HCT116 (cell line): ENCODE measurements around the gene CYP11A1. TPM values are rescaled to one million over a fixed set of nuclear protein-coding genes. Genes with fewer than 3 reads are reported as not detected.

Experiments used
- ATAC-seq: fragments of 200-7000 bp; cut with Tn5 transposase; 2 replicates; pipeline ENCODE4 v1.9.1; 2020; ENCODE audit warnings: mild to moderate bottlenecking, moderate library complexity
- BruUV-seq: library from RNA; stranded (reverse); fragments of 400-500 nt; replicated peaks from 2 replicates; lab custom pipeline; 2021; lab: Mats Ljungman, UMichigan
- CTCF ChIA-PET: fragments of 300-600 bp; sonication (Branson Sonifier 250); formaldehyde crosslinking; loops from one replicate; lab custom pipeline; 2021; ENCODE audit warnings: antibody characterized with exemption; lab: Charles Lee
- POLR2A ChIA-PET: fragments of 300-600, 350-600 bp; sonication (Branson Sonifier 250); formaldehyde crosslinking; loops from one replicate; lab custom pipeline; 2021; ENCODE audit warnings: antibody characterized with exemption; lab: Charles Lee
- RAD21 ChIA-PET, 2 experiments: fragments of 300-600 bp; sonication (Branson Sonifier 250); formaldehyde crosslinking; loops; one replicate each; lab custom pipeline; 2023; ENCODE audit warnings: low total read pairs in 2 of 2; ENCODE audit not compliant: uncharacterized antibody in 2 of 2, unreplicated experiment in 2 of 2, low non-redundant PET in 1 of 2; lab: Charles Lee
- DNase-seq: peaks from one replicate; pipeline ENCODE4 v3.0.0-alpha.2; 2010; ENCODE audit warnings: low read depth, low spot score
- H2AFZ ChIP-seq: fragments of 200-600 bp; shearing (Covaris generic), sonication (generic); 2 replicates; pipeline ENCODE4 v1.6.1; 2017; ENCODE audit warnings: low read depth, mixed run types, mixed read lengths, antibody characterized with exemption, low read length; ENCODE audit not compliant: poor library complexity, severe bottlenecking
- H3K27ac ChIP-seq: 2 replicates; pipeline ENCODE4 v1.5.1; 2012; ENCODE audit warnings: low read depth, low read length
- H3K27me3 ChIP-seq: fragments of 200-600 bp; sonication (generic); 2 replicates; pipeline ENCODE4 v1.6.1; 2016; ENCODE audit warnings: mixed run types, low read length, mixed read lengths; ENCODE audit not compliant: insufficient read depth
- H3K36me3 ChIP-seq, 2 experiments: fragments of 200-500 bp in 1 of 2; fragments of 200-600 bp in 1 of 2; sonication (Bioruptor generic) in 1 of 2; sonication (generic) in 1 of 2; 2 replicates each; pipeline versions ENCODE4 v1.5.1 to v1.6.1; 2014 to 2016; ENCODE audit warnings: low read length in 2 of 2, inconsistent platforms in 1 of 2, mixed read lengths in 1 of 2, mixed run types in 1 of 2; ENCODE audit not compliant: insufficient read depth in 2 of 2, control insufficient read depth in 1 of 2
- H3K4me1 ChIP-seq, 2 experiments: fragments of 200-600 bp in 1 of 2; sonication (generic) in 1 of 2; 2 replicates each; pipeline versions ENCODE4 v1.5.1 to v1.6.1; 2012 to 2017; ENCODE audit warnings: low read length in 2 of 2, inconsistent platforms in 1 of 2, mild to moderate bottlenecking in 1 of 2, mixed read lengths in 1 of 2, mixed run types in 1 of 2, moderate library complexity in 1 of 2; ENCODE audit not compliant: insufficient read depth in 2 of 2, control insufficient read depth in 1 of 2
- H3K4me2 ChIP-seq: fragments of 200-600 bp; sonication (generic); 2 replicates; pipeline ENCODE4 v1.6.1; 2017; ENCODE audit warnings: mixed run types, low read length, mixed read lengths
- H3K4me3 ChIP-seq, 2 experiments: fragments of 200-600 bp in 1 of 2; sonication (generic) in 1 of 2; replicated peaks in 1 of 2; 2 replicates each; pipeline ENCODE4 v1.5.1; 2011 to 2016; ENCODE audit warnings: low read length in 2 of 2, control low read depth in 1 of 2, low read depth in 1 of 2, mild to moderate bottlenecking in 1 of 2, mixed read lengths in 1 of 2, mixed run types in 1 of 2
- H3K79me2 ChIP-seq: fragments of 200-600 bp; sonication (generic); 2 replicates; pipeline ENCODE4 v1.6.1; 2017; ENCODE audit warnings: mild to moderate bottlenecking, mixed run types, low read length, moderate library complexity, mixed read lengths; ENCODE audit not compliant: insufficient read depth
- H3K9ac ChIP-seq: fragments of 200-600 bp; sonication (generic); 2 replicates; pipeline ENCODE4 v1.6.1; 2016; ENCODE audit warnings: low read length, mixed read lengths
- H3K9me2 ChIP-seq: fragments of 200-600 bp; sonication (generic), shearing (Covaris generic); 2 replicates; pipeline ENCODE4 v1.6.1; 2017; ENCODE audit warnings: mixed run types, mild to moderate bottlenecking, moderate library complexity; ENCODE audit not compliant: insufficient read depth
- H3K9me3 ChIP-seq, 2 experiments: fragments of 200-500 bp in 1 of 2; fragments of 200-600 bp in 1 of 2; sonication (Bioruptor generic) in 1 of 2; sonication (generic) in 1 of 2; 2 replicates each; pipeline ENCODE4 v1.6.1; 2014 to 2017; ENCODE audit warnings: low read length in 2 of 2, mixed read lengths in 2 of 2, inconsistent platforms in 1 of 2, low read depth in 1 of 2, mild to moderate bottlenecking in 1 of 2, mixed run types in 1 of 2, moderate library complexity in 1 of 2; ENCODE audit not compliant: control insufficient read depth in 1 of 2, insufficient read depth in 1 of 2
- H4K20me1 ChIP-seq: fragments of 200-600 bp; sonication (generic), shearing (Covaris generic); 2 replicates; pipeline ENCODE4 v1.6.1; 2017; ENCODE audit warnings: mixed run types, mild to moderate bottlenecking, moderate library complexity; ENCODE audit not compliant: insufficient read depth
- CBX3 ChIP-seq: IDR thresholded peaks from 2 replicates; pipeline ENCODE4 v1.6.1; 2012; ENCODE audit warnings: low read depth
- CEBPB ChIP-seq: IDR thresholded peaks from 2 replicates; pipeline ENCODE4 v1.6.1; 2012; ENCODE audit warnings: low read depth
- ELF1 ChIP-seq: IDR thresholded peaks from 2 replicates; pipeline ENCODE4 v1.6.1; 2012; ENCODE audit warnings: low read depth, borderline replicate concordance
- EZH2phosphoT487 ChIP-seq: fragments of 200-600 bp; IDR thresholded peaks from 2 replicates; pipeline ENCODE4 v1.6.1; 2018; ENCODE audit warnings: antibody characterized with exemption, borderline replicate concordance
- JUND ChIP-seq: IDR thresholded peaks from 2 replicates; pipeline ENCODE4 v1.6.1; 2012
- MAX ChIP-seq: IDR thresholded peaks from 2 replicates; pipeline ENCODE4 v1.6.1; 2012
- RAD21 ChIP-seq: IDR thresholded peaks from 2 replicates; pipeline ENCODE4 v1.6.1; 2012; ENCODE audit warnings: low read depth, mild to moderate bottlenecking
- SIN3A ChIP-seq: IDR thresholded peaks from 2 replicates; pipeline ENCODE4 v1.6.1; 2012; ENCODE audit warnings: low read depth
- SP1 ChIP-seq: IDR thresholded peaks from 2 replicates; pipeline ENCODE4 v1.6.1; 2012; ENCODE audit warnings: low read depth
- TCF7L2 ChIP-seq: IDR thresholded peaks from 2 replicates; pipeline ENCODE4 v1.7.0; 2011; ENCODE audit warnings: borderline replicate concordance, inconsistent platforms; ENCODE audit not compliant: insufficient read depth, insufficient read length; ENCODE audit errors: extremely low read depth
- ZFX ChIP-seq: fragments of 450-650 bp; IDR thresholded peaks from 2 replicates; pipeline ENCODE4 v1.6.1; 2017
- ZNF274 ChIP-seq: fragments of 200-500 bp; sonication (Bioruptor generic); IDR thresholded peaks from 2 replicates; pipeline ENCODE4 v1.6.1; 2014; ENCODE audit warnings: mild to moderate bottlenecking, low read depth, low read length, inconsistent platforms
- intact Hi-C: fragments of 100-400 bp; cut with micrococcal nuclease; formaldehyde crosslinking; loops from 2 replicates; pipeline ENCODE4 v1.10.0; 2022
- total RNA-seq: library from RNA; stranded (reverse); gene quantifications from one replicate; pipeline ENCODE4 v1.2.1, GENCODE V29; 2021; ENCODE audit not compliant: unreplicated experiment
- TF ChIP-seq, protein P1 (sequence below), 3 experiments: fragments of 200-600 bp in 1 of 3; sonication (generic) in 1 of 3; IDR thresholded peaks in 2 of 3; conservative IDR thresholded peaks in 1 of 3; 2 replicates each; pipeline ENCODE4 v1.5.1; 2012 to 2017; ENCODE audit warnings: low read depth in 2 of 3, low read length in 2 of 3, antibody characterized with exemption in 1 of 3, borderline replicate concordance in 1 of 3, control low read depth in 1 of 3, mild to moderate bottlenecking in 1 of 3, mixed read lengths in 1 of 3, mixed run types in 1 of 3, moderate library complexity in 1 of 3; ENCODE audit not compliant: insufficient read depth in 1 of 3
- TF ChIP-seq, protein P2 (sequence below): IDR thresholded peaks from 2 replicates; pipeline ENCODE4 v1.6.1; 2012; ENCODE audit warnings: low read depth

The CYP11A1 gene
- total RNA-seq, 1 experiment from 2014 or later, result 0.57 TPM

GRCh38 chr15:74405823-74406222 lies 38.4 kb upstream of the CYP11A1 start:
- intact Hi-C loops, result no loop called here
- no TSS peak for BruUV-seq
- Histone ChIP-seq H2AFZ (no peak overlapping the region), H3K4me2 (no peak overlapping the region), H3K4me3 (no peak overlapping the region), H3K36me3 (no peaks in the 10 kb centered on the region), H3K27me3 (no peaks in the 10 kb centered on the region), H3K27ac (no peak overlapping the region), H3K79me2 (no peaks in the 10 kb centered on the region), H3K9me2 (no peaks in the 10 kb centered on the region), H3K9me3 (no peaks in the 10 kb centered on the region), H3K9ac (no peak overlapping the region), H3K4me1 (peaks cover 27 to 68% of the 10 kb centered on the region in 2 experiments), H4K20me1 (no peaks in the 10 kb centered on the region)
- ChIA-PET CTCF (no interaction called here), POLR2A (interaction anchor here (0.7 to 1.7 kb wide), 5 partner anchors 9 to 24 kb away, joined by 3 to 5 read pairs (median 3); no protein-coding TSS in a partner anchor), RAD21 (no interaction called here)
- ATAC-seq (no peak), DNase-seq (no peak)
- TF ChIP-seq MAX (no peak), ZFX (no peak), SIN3A (no peak), TCF7L2 (no peak), ZNF274 (no peak), CBX3 (no peak), JUND (no peak), CEBPB (no peak), ELF1 (no peak), RAD21 (no peak), SP1 (no peak), EZH2phosphoT487 (no peak)
- TF ChIP-seq, protein P1, sequence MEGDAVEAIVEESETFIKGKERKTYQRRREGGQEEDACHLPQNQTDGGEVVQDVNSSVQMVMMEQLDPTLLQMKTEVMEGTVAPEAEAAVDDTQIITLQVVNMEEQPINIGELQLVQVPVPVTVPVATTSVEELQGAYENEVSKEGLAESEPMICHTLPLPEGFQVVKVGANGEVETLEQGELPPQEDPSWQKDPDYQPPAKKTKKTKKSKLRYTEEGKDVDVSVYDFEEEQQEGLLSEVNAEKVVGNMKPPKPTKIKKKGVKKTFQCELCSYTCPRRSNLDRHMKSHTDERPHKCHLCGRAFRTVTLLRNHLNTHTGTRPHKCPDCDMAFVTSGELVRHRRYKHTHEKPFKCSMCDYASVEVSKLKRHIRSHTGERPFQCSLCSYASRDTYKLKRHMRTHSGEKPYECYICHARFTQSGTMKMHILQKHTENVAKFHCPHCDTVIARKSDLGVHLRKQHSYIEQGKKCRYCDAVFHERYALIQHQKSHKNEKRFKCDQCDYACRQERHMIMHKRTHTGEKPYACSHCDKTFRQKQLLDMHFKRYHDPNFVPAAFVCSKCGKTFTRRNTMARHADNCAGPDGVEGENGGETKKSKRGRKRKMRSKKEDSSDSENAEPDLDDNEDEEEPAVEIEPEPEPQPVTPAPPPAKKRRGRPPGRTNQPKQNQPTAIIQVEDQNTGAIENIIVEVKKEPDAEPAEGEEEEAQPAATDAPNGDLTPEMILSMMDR (IDR thresholded peaks at IDR 0.05 in 2 of 3, conservative IDR thresholded peaks at IDR 0.05 in 1 of 3; ENCODE audit: borderline replicate concordance in 1 of 3, insufficient read depth in 1 of 3, low read depth in 2 of 3, low read length in 2 of 3), result no peak
- TF ChIP-seq, protein P2, sequence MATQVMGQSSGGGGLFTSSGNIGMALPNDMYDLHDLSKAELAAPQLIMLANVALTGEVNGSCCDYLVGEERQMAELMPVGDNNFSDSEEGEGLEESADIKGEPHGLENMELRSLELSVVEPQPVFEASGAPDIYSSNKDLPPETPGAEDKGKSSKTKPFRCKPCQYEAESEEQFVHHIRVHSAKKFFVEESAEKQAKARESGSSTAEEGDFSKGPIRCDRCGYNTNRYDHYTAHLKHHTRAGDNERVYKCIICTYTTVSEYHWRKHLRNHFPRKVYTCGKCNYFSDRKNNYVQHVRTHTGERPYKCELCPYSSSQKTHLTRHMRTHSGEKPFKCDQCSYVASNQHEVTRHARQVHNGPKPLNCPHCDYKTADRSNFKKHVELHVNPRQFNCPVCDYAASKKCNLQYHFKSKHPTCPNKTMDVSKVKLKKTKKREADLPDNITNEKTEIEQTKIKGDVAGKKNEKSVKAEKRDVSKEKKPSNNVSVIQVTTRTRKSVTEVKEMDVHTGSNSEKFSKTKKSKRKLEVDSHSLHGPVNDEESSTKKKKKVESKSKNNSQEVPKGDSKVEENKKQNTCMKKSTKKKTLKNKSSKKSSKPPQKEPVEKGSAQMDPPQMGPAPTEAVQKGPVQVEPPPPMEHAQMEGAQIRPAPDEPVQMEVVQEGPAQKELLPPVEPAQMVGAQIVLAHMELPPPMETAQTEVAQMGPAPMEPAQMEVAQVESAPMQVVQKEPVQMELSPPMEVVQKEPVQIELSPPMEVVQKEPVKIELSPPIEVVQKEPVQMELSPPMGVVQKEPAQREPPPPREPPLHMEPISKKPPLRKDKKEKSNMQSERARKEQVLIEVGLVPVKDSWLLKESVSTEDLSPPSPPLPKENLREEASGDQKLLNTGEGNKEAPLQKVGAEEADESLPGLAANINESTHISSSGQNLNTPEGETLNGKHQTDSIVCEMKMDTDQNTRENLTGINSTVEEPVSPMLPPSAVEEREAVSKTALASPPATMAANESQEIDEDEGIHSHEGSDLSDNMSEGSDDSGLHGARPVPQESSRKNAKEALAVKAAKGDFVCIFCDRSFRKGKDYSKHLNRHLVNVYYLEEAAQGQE, result no peak
